GM19463 (cell line): ENCODE measurements around the gene ZNF488.

Experiments used
- ATAC-seq: cut with Tn5 transposase; IDR thresholded peaks from one replicate; pipeline ENCODE4 v1.9.1; 2021; ENCODE audit warnings: mild to moderate bottlenecking, moderate library complexity; ENCODE audit not compliant: unreplicated experiment

The ZNF488 gene

GRCh38 chr10:47332371-47332770 lies 51.7 kb downstream of the ZNF488 start:
- no peak for ATAC-seq

DNA sequence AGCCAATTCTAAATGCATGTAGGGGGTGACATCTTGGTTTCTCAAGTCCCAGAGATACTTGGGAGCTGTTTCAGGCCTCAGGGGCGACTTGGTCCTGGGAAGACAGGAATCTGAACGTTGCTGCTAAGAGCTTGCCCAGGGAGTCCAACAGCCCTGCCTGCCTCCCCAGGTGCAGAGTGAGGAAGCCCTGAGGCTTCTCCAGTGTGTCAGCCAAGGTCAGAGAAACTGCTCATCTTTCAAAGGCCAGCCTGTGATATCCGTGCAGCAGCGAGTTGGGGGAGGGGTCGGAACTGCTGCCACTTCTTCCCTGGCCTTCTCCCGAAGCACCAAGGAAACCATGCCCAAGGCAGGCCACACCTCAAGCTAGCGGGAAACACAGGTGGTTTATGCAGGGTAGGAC lies 52.1 kb downstream of the ZNF488 start:
- no peak for ATAC-seq

DNA sequence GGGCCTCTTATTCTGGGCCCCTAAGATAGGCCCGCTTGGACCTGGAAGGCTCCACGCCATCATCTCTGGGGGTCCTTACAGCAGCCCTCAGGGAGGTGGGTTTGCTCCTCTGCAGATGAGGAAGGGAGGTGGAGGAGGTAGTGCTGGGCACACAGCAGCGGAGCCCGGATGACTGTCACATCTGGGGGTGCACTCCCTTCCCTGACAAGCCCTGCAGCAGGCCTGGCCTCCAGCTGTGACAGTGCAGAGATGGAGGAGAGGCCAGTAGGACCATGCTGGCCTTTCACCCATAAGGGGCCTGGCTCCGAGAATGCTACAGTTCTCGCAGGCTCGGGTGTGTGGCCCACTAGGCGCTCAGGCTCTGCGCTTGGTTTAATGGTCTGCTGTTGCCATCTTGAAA lies 52.6 kb downstream of the ZNF488 start:
- ATAC-seq, result no peak

GRCh38 chr10:47330804-47331203 lies 53.3 kb downstream of the ZNF488 start:
- ATAC-seq, result no peak

DNA sequence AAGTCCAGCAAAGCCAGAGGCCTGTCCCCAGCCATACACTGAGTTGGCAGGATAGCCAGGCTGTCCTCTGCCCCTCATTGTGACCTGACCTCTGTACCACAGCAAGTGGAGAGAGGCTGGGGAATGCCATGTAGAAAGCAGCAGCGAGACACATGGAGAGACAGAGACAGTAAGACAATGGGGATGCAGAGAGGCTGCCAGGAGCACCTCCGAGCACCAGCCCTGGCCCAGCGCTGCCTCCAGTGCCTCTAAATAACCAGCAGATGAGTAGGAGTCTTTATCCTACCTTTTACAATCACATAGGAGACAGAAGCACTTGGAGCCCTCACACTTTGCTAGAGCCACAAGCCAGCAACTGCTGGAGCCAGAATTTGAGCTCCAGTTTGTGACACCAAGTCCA lies 53.7 kb downstream of the ZNF488 start:
- ATAC-seq, result no peak

DNA sequence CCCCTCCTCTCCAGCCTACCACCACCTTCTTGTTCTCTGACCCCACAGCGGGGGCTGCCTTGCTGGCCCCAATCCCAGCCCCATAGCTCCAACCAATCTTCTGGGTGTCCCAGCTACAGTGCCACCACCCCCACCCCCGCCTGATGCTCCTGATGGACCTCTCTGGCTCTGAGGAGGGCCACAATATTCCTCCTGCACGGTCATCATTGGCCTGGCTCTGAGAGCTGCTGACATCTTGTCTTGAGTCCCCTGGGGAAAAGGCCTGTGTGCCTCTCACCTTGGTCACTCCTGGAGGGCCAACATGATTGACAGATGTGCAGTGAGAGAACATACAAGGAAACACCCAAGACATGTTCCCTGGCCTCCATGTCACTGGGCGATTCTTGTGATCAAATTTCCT lies 54.2 kb downstream of the ZNF488 start:
- no peak for ATAC-seq

DNA sequence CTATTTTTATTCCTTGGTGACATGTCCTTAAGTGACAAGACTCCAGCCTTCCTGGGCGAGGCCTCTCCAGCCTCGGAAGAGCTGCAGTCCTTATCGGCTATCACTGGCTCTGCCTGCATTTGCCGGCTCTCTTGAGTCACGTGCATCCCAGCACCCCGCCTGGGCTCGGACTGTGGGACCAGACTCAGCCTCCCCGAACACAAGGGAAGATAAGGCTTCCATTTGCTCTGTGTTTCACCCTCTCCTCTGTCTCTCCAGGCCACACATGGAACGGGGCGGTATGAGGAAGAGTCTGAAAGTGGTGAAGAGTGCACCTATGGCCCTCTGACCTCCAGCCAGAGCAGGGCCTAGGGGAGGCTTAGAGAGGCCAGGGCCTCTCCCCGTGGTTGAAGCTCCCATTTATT lies 57.2 kb downstream of the ZNF488 start:
- no peak for ATAC-seq

GRCh38 chr10:47326306-47326926 lies 57.7 kb downstream of the ZNF488 start:
- no peak for ATAC-seq

DNA sequence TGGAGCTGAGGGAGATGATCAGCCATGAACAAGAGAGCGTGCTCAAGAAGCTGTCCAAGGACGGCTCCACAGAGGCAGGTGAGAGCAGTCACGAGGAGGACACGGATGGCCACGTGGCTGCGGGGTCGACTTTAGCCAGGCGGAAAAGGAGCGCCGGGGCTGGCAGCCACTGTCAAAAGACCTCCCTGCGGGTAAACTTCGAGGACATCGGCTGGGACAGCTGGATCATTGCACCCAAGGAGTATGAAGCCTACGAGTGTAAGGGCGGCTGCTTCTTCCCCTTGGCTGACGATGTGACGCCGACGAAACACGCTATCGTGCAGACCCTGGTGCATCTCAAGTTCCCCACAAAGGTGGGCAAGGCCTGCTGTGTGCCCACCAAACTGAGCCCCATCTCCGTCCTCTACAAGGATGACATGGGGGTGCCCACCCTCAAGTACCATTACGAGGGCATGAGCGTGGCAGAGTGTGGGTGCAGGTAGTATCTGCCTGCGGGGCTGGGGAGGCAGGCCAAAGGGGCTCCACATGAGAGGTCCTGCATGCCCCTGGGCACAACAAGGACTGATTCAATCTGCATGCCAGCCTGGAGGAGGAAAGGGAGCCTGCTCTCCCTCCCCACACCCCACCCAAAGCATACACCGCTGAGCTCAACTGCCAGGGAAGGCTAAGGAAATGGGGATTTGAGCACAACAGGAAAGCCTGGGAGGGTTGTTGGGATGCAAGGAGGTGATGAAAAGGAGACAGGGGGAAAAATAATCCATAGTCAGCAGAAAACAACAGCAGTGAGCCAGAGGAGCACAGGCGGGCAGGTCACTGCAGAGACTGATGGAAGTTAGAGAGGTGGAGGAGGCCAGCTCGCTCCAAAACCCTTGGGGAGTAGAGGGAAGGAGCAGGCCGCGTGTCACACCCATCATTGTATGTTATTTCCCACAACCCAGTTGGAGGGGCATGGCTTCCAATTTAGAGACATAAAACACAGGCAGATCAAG lies 58.5 kb downstream of the ZNF488 start:
- ATAC-seq, result no peak

DNA sequence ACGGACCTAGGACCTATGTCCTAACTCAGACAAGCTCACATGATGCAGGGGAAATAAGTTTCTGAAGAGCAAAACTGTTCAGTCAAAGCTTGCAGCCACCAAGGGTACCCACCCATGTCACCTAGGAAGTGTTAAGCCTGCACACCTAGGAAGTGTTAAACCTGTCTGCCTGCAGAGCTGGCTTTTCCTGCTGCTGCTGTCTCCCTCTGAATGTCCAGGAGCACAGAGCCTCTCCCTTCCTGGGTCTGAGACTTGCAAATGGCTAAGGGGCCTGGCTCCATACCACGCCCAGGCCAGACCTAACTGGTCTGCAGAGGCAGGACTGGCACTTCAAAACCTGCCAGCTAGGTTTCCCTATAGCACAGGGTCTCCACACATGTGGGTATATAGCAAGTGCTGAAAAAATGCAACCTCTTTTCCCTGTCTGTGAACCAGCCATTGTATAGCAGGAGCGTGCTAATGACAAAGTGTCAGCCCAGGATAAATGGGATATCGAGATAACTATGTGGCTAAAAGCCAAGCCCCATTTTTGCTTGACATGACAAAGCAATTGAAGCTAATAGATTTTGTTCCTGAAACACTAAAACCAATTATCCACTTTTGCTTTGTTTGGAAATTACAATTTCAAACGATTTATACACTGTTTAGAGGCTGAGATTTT lies 60.3 kb downstream of the ZNF488 start:
- ATAC-seq, result no peak

DNA sequence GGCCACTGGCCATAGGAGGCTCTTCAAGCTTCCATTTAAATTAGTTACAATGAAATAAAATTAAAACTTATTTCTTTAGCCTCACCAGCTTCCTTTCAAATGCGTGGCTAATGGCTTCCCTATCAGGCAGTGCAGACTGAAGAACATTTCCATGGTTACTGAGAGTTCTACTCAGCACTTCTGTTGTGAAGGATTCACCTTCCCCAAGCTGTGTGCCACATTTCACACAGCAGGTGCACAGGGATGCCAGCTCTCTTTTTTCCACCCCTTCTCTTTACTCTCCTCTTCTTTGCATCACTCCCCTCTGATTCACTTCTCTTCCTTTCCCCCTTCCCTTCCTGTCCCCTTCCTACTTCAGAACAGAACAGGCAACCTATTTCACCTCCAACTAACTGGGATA lies 61.0 kb downstream of the ZNF488 start:
- ATAC-seq, result no peak

DNA sequence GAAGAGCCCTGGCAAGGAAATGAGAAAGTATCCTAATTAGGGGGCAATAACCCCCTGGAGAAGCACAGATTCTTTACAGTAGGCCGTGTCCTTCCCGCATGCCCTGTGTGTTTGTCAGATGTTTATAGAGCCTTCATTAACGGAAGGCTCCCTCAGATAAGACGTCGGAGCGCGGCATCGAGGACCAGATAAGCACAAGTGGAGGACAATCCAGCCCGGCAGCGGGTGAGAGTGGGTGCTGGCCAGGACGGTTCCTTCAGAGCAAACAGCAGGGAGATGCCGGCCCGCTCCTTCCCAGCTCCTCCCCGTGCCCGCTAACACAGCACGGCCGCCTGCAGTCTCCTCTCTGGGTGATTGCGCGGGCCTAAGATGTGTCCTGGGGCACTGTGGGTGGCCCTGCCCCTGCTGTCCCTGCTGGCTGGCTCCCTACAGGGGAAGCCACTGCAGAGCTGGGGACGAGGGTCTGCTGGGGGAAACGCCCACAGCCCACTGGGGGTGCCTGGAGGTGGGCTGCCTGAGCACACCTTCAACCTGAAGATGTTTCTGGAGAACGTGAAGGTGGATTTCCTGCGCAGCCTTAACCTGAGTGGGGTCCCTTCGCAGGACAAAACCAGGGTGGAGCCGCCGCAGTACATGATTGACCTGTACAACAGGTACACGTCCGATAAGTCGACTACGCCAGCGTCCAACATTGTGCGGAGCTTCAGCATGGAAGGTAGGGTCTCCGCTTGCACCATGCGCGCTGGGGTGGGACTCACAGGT lies 61.6 kb downstream of the ZNF488 start, which contains the start of gene GDF2:
Gene GDF2, plus strand, starts transcription at position 155 of the 762 bp plus-strand sequence. Its CDS starts 215 bp downstream, at position 370.
- ATAC-seq, result no peak

DNA sequence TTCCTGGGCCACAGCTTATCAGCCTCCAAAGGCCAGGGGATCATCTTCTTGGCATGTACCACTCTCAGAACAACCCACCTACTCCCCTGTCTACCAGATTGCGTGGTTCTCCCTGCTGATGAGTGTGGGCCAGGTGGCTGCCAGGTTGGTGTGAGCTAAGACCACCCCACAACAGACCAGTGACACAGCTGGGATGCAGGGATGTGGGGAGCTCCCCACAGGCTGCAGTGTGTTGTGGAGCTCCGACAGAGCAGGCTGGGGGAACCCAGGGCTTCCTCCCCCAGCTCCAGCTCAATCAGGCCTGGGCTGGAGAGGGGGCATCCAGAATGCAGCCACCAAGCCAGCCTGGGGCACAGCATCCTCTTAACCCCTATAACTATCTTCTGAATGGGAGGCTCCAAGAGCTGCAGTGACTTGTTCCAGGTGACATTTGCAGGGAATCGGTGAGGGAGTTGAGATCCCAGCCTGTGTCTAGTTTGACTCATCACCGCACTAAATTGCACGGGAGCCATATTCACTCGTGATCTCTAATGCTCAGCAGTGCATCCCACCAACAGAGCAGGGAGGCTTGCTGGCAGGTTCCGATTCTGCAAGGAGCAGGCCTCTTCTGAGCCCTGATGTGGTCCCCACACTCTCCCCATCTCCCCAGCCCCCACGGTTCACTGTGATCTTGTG lies 62.4 kb downstream of the ZNF488 start:
- ATAC-seq, result no peak

DNA sequence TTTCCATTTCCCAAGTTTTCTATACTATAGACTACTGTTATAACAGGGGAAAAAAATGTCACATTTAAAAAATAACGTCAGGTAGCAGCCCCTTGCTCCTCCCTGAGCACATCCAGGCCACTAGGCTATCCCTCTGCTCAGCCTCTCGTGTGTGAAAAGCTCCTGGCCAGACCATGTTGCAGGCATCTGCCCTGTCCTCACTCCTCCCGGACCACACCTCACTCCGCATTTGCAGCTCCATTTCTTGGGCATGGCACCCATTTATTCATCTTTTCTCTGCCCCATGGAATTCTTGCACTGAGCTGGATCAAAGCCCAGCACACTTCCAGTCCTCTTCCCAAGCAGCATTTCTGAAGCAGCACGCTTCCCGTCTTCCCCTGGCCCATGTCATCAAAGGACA lies 63.3 kb downstream of the ZNF488 start:
- no peak for ATAC-seq

- no peak for ATAC-seq
Observed at GRCh38 chr10:47319784-47320183, 64.3 kb downstream of the ZNF488 start.

DNA sequence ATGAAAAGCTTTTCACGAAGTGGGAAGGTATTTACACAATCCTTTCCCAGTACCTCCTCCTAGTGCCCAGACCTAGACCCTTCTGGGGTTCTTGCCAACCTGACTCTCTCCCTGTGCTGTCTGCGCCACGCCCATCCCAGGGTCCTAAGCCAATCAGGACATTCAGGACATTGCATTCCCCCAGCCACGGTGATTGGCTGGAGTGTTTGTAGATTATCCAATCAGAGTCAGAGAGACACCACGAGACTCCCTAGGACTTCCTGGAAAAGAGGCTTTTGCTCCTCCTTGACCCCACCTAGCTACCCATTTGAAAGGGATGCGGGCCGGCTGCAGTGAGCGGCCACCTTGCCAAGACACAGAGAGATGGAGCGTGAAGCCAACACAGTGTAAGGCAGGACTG lies 65.4 kb downstream of the ZNF488 start:
- no peak for ATAC-seq

GRCh38 chr10:47317251-47317650 lies 66.8 kb downstream of the ZNF488 start:
- ATAC-seq, result no peak

DNA sequence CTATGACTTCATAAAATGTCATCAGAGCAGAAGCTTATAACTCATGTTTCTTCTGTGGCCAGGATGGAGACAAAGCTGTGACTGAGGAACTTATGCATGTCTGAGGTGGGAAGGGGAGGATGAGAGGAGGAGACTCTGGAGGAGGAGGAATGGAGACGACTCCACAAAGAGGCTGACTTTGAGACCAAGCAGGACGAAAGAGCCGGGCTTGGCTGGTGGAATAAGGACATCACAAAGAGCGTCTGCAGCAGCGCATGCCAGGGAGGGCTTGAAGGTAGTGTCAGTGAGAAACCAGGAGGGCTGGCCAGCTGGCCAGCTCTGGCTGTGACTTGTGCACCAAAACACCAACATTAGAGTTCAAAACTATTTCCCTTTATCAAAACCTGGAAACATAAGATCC lies 68.0 kb downstream of the ZNF488 start:
- ATAC-seq, result no peak
